Gastrocnemius medialis (tissue), 4 donors: Measurements from ENCODE around the gene CCDC192.

Source experiments
- POLR2A ChIP-seq, 2 donors: fragments of 450-650 bp; IDR thresholded peaks; one replicate each; pipeline ENCODE4 v1.6.1; 2017; ENCODE audit warnings: antibody characterized with exemption in 2 of 2, mild to moderate bottlenecking in 2 of 2, moderate library complexity in 2 of 2
- TF ChIP-seq, protein P1 (sequence below), 5 experiments: fragments of 450-650 bp in 3 of 5; fragments of 200-600 bp in 2 of 5; sonication (generic) in 2 of 5; IDR thresholded peaks in 4 of 5; conservative IDR thresholded peaks in 1 of 5; 1 replicate in 4 of 5; 2 replicates in 1 of 5; pipeline ENCODE4 v1.5.1; 2016 to 2019; ENCODE audit warnings: antibody characterized with exemption in 5 of 5, mild to moderate bottlenecking in 3 of 5, moderate library complexity in 3 of 5

- TF ChIP-seq, protein P1, sequence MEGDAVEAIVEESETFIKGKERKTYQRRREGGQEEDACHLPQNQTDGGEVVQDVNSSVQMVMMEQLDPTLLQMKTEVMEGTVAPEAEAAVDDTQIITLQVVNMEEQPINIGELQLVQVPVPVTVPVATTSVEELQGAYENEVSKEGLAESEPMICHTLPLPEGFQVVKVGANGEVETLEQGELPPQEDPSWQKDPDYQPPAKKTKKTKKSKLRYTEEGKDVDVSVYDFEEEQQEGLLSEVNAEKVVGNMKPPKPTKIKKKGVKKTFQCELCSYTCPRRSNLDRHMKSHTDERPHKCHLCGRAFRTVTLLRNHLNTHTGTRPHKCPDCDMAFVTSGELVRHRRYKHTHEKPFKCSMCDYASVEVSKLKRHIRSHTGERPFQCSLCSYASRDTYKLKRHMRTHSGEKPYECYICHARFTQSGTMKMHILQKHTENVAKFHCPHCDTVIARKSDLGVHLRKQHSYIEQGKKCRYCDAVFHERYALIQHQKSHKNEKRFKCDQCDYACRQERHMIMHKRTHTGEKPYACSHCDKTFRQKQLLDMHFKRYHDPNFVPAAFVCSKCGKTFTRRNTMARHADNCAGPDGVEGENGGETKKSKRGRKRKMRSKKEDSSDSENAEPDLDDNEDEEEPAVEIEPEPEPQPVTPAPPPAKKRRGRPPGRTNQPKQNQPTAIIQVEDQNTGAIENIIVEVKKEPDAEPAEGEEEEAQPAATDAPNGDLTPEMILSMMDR (IDR thresholded peaks at IDR 0.05 in 4 of 5, conservative IDR thresholded peaks at IDR 0.05 in 1 of 5): no peak
- no peak for TF ChIP-seq POLR2A (IDR thresholded peaks at IDR 0.05)
Measured at GRCh38 chr5:127943061-127943371, 239.8 kb downstream of the CCDC192 start.
